ENCODE results near the gene CISTR. TPM values are rescaled to one million over a fixed set of nuclear protein-coding genes. Genes with fewer than 3 reads are reported as not detected.

Gene CISTR
- total RNA-seq, 4 donors from 2014 or later, result not detected

DNA sequence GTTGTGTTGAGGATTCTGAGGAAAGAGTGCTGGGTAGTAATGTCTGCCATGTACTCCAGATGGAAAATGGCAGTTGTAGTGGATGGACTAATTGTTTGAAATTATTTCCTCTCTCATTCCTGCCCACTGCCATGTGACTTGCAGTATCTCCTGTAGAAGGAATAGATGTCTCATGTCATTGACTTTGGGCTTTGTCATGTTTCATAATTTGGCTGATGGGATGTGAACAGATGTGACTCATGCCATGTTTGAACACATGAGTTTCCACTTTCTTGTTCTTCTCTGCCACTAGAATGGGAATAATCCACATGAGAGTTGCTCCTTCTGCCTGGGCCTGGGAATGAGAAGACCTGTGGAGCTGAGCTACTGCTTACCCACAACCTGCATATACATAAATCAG is 22.1 kb downstream of the CISTR start:
- DNase-seq, result no peak
- intact Hi-C loops (cut with DNase I; ENCODE audit: low total_unique reads), result no loop called here
- Histone ChIP-seq H3K27ac (no peak overlapping the region), H3K27me3 (peaks cover 11% of the 10 kb centered on the region), H3K9me3 (no peaks in the 10 kb centered on the region), H3K36me3 (peaks cover 0 to 3% (median 0%) of the 10 kb centered on the region in 4 donors), H3K4me1 (peaks cover 10 to 20% (median 17%) of the 10 kb centered on the region in 4 donors), H3K4me3 (no peak overlapping the region)
- in situ Hi-C loops (cut with MboI; ENCODE audit: low pct_ligation_motif_present in 1 of 4, low pct_unique_long_range_greater_than_20kb in 1 of 4, low sequenced_read_pairs in 3 of 4), result no loop called here
- TF ChIP-seq EP300 (IDR thresholded peaks at IDR 0.05; ENCODE audit: low read depth) (no peak), POLR2AphosphoS5 (IDR thresholded peaks at IDR 0.05) (no peak), POLR2A (IDR thresholded peaks at IDR 0.05) (no peak)
- TF ChIP-seq, protein P1, sequence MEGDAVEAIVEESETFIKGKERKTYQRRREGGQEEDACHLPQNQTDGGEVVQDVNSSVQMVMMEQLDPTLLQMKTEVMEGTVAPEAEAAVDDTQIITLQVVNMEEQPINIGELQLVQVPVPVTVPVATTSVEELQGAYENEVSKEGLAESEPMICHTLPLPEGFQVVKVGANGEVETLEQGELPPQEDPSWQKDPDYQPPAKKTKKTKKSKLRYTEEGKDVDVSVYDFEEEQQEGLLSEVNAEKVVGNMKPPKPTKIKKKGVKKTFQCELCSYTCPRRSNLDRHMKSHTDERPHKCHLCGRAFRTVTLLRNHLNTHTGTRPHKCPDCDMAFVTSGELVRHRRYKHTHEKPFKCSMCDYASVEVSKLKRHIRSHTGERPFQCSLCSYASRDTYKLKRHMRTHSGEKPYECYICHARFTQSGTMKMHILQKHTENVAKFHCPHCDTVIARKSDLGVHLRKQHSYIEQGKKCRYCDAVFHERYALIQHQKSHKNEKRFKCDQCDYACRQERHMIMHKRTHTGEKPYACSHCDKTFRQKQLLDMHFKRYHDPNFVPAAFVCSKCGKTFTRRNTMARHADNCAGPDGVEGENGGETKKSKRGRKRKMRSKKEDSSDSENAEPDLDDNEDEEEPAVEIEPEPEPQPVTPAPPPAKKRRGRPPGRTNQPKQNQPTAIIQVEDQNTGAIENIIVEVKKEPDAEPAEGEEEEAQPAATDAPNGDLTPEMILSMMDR (IDR thresholded peaks at IDR 0.05), result no peak

DNA sequence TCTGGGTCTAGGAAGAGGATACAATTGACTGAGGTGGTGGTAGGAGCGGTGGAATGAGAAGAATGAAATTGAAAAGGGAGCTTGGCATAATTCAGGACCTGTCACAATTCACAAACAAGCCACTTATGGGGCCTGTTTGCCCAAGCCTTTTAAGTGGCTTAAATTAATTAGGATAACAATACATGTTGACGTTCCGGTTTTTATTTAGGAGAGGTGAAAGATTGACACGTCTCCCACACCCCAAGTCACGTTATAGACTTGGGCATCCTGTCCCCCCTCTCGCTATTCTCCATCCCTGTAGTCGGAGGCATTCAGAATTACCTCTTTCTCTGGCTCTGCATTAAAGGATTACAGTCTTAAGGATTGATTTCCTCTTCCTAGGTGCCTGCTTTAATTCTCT is 23.6 kb downstream of the CISTR start:
- no peak for DNase-seq
- 72 to 79% methylated on average over 7 of the region's 7 CpGs for WGBS, 2 donors (ENCODE audit: low coverage in 1 of 2)
- intact Hi-C loops (cut with DNase I; ENCODE audit: low total_unique reads), result no loop called here
- Histone ChIP-seq H3K27me3 (no peaks in the 10 kb centered on the region), H3K4me3 (peak overlapping the region in 2 of 4 donors; percentile 54 to 88), H3K27ac (peak overlapping the region; percentile 68 to 84 (median 80)), H3K9me3 (no peaks in the 10 kb centered on the region), H3K4me1 (peaks cover 10 to 20% (median 17%) of the 10 kb centered on the region in 4 donors), H3K36me3 (peaks cover 0 to 17% (median 0%) of the 10 kb centered on the region in 4 donors)
- TF ChIP-seq POLR2AphosphoS5 (IDR thresholded peaks at IDR 0.05) (no peak), EP300 (IDR thresholded peaks at IDR 0.05; ENCODE audit: low read depth) (no peak), POLR2A (IDR thresholded peaks at IDR 0.05) (no peak)
- TF ChIP-seq, protein P1 (IDR thresholded peaks at IDR 0.05), result no peak
- in situ Hi-C loops (cut with MboI; ENCODE audit: low pct_ligation_motif_present in 1 of 4, low pct_unique_long_range_greater_than_20kb in 1 of 4, low sequenced_read_pairs in 3 of 4), result no loop called here

DNA sequence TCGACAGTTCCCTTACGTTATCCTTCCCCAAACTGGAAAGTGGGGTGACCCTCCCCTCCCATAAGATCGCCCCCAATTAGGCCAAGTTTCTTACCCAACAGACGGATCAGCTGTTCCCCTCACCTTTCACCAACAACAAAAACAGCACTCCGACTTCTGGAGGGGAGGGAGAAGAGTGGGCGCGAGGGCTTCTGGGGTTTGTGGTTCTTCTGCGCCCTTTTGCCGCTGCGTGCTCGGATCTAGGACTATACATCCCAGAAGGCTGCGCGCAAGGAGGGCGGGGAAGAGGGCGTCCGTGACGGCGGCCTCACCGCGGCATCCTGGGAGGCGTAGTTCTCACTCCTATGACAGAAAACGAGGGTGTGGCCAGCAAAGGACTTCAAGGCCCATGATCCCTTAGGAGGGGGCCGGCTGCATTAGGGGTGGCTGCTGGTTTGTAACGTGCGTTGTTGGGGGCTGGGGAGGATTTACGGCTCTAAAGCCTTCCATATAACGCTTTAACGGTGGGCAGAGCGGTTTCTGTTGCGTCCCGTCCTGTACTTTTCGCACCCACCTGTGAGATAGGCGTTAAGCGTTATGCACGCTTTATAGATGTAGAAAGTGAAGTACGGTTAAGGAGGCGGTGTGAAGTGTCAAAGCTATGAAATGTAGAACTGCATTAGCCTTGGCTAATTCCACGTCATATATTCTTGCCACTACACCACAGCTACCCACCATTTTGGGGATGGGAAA is 24.3 kb downstream of the CISTR start, which contains the start of gene CALCOCO1:
Gene CALCOCO1, minus strand, starts transcription at position 143 of the 732 bp plus-strand sequence. CDS start 2,210 bp downstream, outside the sequence.
- Histone ChIP-seq H3K27me3 (no peaks in the 10 kb centered on the region), H3K4me3 (peak within 1 kb of the TSS; percentile 54 to 93 (median 88)), H3K36me3 (peaks cover 0 to 22% (median 0%) of the 10 kb centered on the region in 4 donors), H3K4me1 (peaks cover 10 to 20% (median 17%) of the 10 kb centered on the region in 4 donors), H3K27ac (peak within 1 kb of the TSS; percentile 76 to 84 (median 82)), H3K9me3 (no peaks in the 10 kb centered on the region)
- TF ChIP-seq EP300 (IDR thresholded peaks at IDR 0.05; ENCODE audit: low read depth), result no peak
- TF ChIP-seq POLR2A (IDR thresholded peaks at IDR 0.05), result peak; percentile 44
- peak; percentile 32 to 69 (median 52) for TF ChIP-seq POLR2AphosphoS5 (IDR thresholded peaks at IDR 0.05)
- peak; percentile 98 for DNase-seq
- 0% methylated on average over 2 to 38 of the region's 38 CpGs for WGBS, 2 donors (ENCODE audit: low coverage in 1 of 2)
- in situ Hi-C loops (cut with MboI; ENCODE audit: low pct_ligation_motif_present in 1 of 4, low pct_unique_long_range_greater_than_20kb in 1 of 4, low sequenced_read_pairs in 3 of 4) (no loop called here), intact Hi-C loops (cut with DNase I; ENCODE audit: low total_unique reads) (no loop called here)

DNA sequence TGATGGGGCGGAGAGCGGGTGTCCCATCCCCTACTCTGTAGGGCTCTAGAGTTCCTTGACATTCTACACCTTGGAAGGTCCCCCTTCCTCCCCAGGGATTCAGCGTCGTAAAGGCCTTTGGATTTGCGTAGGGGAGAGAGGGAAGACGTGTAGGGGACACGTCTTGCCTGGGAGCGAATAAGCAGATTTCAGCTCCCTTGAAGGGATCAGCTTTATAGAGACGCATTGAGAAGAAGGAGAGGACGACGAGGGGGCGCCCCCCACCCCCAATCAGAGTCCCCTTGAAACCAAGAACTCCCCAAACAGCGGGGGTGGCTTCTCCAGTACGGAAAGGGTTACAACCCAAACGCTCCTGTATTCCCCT is 24.9 kb downstream of the CISTR start:
- H3K4me1 ChIP-seq, result peaks cover 10 to 20% (median 17%) of the 10 kb centered on the region in 4 donors
- 0 to 3% methylated on average over 3 to 15 of the region's 15 CpGs for WGBS, 2 donors (ENCODE audit: low coverage in 1 of 2)
- intact Hi-C loops (cut with DNase I; ENCODE audit: low total_unique reads), result no loop called here
- no peaks in the 10 kb centered on the region for H3K9me3 ChIP-seq
- no peaks in the 10 kb centered on the region for H3K27me3 ChIP-seq
- TF ChIP-seq, protein P1 (IDR thresholded peaks at IDR 0.05), result no peak
- no peak for TF ChIP-seq EP300 (IDR thresholded peaks at IDR 0.05; ENCODE audit: low read depth)
- TF ChIP-seq POLR2A (IDR thresholded peaks at IDR 0.05), result no peak
- TF ChIP-seq POLR2AphosphoS5 (IDR thresholded peaks at IDR 0.05), result no peak
- H3K36me3 ChIP-seq, result peaks cover 0 to 25% (median under 1%) of the 10 kb centered on the region in 4 donors
- H3K4me3 ChIP-seq, result peak overlapping the region; percentile 54 to 93 (median 88)
- DNase-seq, result peak; percentile 13
- in situ Hi-C loops (cut with MboI; ENCODE audit: low pct_ligation_motif_present in 1 of 4, low pct_unique_long_range_greater_than_20kb in 1 of 4, low sequenced_read_pairs in 3 of 4), result no loop called here
- H3K27ac ChIP-seq, result peak overlapping the region; percentile 75 to 83 (median 79)
